ENCODE results near the gene LRRC3B. TPM values are rescaled to one million over a fixed set of nuclear protein-coding genes. Genes with fewer than 3 reads are reported as not detected.

LRRC3B gene
- total and polyA plus RNA-seq, 4 donors = 0.08 to 0.19 TPM; not detected in 2

DNA sequence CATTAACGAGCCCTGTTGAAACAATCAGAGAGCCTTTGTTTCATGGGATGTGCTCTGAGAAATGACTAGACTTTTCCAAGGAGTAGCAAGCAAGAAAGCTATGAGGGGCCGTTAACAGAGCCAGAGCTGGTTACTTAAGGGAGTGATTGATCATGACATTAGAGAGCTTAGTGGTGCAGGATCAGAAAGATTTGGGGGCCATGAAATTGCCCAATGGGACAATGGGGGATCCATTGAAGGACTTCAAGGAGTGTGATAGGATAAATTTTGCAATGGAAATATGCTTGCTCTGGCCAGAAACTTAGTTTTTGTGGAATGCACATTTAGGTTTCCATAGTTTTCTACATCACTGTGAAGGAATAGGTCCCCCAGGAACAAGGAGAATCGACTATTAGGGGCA lies 45.6 kb downstream of the LRRC3B start:
- no peaks in the 10 kb centered on the region for H3K4me1 ChIP-seq (ENCODE audit: control insufficient read depth in 4 of 4, insufficient read depth in 4 of 4, low read length in 3 of 4)
- H3K9me3 ChIP-seq (ENCODE audit: control insufficient read depth in 4 of 4, low read length in 3 of 4) = no peaks in the 10 kb centered on the region
- H3K27me3 ChIP-seq (ENCODE audit: control insufficient read depth in 4 of 4, insufficient read depth in 4 of 4, low read length in 3 of 4) = peaks cover 0 to 2% (median 0%) of the 10 kb centered on the region in 4 donors
- TF ChIP-seq FOXA1 (IDR thresholded peaks at IDR 0.05) (no peak), FOXA2 (IDR thresholded peaks at IDR 0.05) (no peak), TAF1 (conservative IDR thresholded peaks at IDR 0.05) (no peak), HNF4G (IDR thresholded peaks at IDR 0.05) (no peak), JUND (IDR thresholded peaks at IDR 0.05) (no peak), CTCF (IDR thresholded peaks at IDR 0.05; ENCODE audit: low read depth, low read length, missing input control) (no peak), RXRA (IDR thresholded peaks at IDR 0.05) (no peak), YY1 (IDR thresholded peaks at IDR 0.05) (no peak), RAD21 (IDR thresholded peaks at IDR 0.05) (no peak), SP1 (IDR thresholded peaks at IDR 0.05) (no peak), EGR1 (IDR thresholded peaks at IDR 0.05; ENCODE audit: low read depth in 2 of 2) (no peak), NR2F2 (IDR thresholded peaks at IDR 0.05) (no peak), HNF4A (conservative IDR thresholded peaks at IDR 0.05) (no peak), GABPA (IDR thresholded peaks at IDR 0.05 in 1 of 2, conservative IDR thresholded peaks at IDR 0.05 in 1 of 2) (no peak)
- TF ChIP-seq, protein P1, sequence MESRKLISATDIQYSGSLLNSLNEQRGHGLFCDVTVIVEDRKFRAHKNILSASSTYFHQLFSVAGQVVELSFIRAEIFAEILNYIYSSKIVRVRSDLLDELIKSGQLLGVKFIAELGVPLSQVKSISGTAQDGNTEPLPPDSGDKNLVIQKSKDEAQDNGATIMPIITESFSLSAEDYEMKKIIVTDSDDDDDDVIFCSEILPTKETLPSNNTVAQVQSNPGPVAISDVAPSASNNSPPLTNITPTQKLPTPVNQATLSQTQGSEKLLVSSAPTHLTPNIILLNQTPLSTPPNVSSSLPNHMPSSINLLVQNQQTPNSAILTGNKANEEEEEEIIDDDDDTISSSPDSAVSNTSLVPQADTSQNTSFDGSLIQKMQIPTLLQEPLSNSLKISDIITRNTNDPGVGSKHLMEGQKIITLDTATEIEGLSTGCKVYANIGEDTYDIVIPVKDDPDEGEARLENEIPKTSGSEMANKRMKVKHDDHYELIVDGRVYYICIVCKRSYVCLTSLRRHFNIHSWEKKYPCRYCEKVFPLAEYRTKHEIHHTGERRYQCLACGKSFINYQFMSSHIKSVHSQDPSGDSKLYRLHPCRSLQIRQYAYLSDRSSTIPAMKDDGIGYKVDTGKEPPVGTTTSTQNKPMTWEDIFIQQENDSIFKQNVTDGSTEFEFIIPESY (IDR thresholded peaks at IDR 0.05) = no peak
- TF ChIP-seq, protein P2, sequence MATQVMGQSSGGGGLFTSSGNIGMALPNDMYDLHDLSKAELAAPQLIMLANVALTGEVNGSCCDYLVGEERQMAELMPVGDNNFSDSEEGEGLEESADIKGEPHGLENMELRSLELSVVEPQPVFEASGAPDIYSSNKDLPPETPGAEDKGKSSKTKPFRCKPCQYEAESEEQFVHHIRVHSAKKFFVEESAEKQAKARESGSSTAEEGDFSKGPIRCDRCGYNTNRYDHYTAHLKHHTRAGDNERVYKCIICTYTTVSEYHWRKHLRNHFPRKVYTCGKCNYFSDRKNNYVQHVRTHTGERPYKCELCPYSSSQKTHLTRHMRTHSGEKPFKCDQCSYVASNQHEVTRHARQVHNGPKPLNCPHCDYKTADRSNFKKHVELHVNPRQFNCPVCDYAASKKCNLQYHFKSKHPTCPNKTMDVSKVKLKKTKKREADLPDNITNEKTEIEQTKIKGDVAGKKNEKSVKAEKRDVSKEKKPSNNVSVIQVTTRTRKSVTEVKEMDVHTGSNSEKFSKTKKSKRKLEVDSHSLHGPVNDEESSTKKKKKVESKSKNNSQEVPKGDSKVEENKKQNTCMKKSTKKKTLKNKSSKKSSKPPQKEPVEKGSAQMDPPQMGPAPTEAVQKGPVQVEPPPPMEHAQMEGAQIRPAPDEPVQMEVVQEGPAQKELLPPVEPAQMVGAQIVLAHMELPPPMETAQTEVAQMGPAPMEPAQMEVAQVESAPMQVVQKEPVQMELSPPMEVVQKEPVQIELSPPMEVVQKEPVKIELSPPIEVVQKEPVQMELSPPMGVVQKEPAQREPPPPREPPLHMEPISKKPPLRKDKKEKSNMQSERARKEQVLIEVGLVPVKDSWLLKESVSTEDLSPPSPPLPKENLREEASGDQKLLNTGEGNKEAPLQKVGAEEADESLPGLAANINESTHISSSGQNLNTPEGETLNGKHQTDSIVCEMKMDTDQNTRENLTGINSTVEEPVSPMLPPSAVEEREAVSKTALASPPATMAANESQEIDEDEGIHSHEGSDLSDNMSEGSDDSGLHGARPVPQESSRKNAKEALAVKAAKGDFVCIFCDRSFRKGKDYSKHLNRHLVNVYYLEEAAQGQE (IDR thresholded peaks at IDR 0.05) = no peak
- TF ChIP-seq, protein P3, sequence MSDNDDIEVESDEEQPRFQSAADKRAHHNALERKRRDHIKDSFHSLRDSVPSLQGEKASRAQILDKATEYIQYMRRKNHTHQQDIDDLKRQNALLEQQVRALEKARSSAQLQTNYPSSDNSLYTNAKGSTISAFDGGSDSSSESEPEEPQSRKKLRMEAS (IDR thresholded peaks at IDR 0.05) = no peak
- TF ChIP-seq, protein P4, sequence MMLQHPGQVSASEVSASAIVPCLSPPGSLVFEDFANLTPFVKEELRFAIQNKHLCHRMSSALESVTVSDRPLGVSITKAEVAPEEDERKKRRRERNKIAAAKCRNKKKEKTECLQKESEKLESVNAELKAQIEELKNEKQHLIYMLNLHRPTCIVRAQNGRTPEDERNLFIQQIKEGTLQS (IDR thresholded peaks at IDR 0.05) = no peak
- no peak for DNase-seq (ENCODE audit: low spot score)
- no peak overlapping the region for H3K9ac ChIP-seq (ENCODE audit: low read depth in 1 of 2, low read length in 2 of 2)
- 57% methylated on average over 3 of the region's 3 CpGs for WGBS
- no peak overlapping the region for H3K27ac ChIP-seq (ENCODE audit: low read depth in 1 of 2, low read length in 2 of 2)
- no peak overlapping the region for H3K4me3 ChIP-seq (ENCODE audit: low read depth in 1 of 3, low read length in 3 of 3)
- no peaks in the 10 kb centered on the region for H3K36me3 ChIP-seq (ENCODE audit: control insufficient read depth in 4 of 4, insufficient read depth in 3 of 4, low read depth in 1 of 4, low read length in 3 of 4)
